Measurements from ENCODE around the gene DDR2.

Gene DDR2

DNA sequence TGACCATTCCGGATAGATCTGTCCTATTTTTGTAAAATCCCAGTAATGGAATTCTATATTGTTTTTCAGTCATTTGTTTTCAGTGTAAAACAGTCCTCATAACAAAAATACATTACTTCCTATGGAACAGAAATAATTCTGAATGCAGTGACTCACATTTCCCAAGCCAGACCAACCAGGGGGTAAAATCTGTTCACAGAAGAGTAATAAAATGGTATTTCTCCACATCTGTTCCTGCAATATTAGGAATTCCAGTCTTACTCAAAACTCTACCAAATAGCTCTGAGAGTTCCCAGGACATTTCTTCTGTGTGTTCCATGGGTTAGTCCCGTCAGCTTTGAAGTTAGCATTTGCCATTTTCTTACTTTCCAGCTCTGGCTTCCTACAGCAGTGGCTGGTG lies 2.6 kb upstream of the DDR2 start:
- no peak for DNase-seq (ENCODE audit: low read depth in 3 of 3)

DNA sequence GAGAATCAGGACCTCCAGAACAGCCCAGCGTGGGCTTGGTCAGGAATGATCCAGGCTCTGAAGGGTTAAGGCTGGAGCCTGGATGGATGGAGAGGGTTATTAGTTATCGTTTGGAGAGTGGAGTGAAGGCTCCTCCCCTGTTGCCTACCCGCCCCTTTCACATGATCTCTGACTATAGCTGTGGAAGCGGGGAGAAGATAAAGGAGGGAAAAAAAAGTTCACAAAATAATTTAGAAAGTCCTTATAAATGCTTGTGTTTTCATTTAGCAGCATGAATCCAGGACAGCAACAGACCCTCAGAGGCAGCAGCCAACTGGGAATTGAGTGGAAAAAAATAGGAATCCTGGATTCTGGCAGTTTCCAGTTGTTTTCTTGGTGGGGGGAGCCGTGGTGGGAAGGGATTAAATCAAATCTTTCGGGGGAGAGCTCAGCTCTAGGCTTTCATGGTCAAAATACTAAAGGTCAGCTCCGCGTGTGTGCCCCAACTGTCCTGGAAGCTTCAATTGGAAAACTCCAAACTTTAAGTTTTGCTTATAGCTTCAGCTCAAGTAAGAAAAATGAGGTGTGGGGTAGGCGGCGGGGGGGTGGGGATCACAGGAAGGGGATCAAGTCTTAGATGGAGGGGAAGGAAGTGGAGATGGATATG lies 595 bp upstream of the DDR2 start:
- no peak for DNase-seq (ENCODE audit: low read depth in 3 of 3)

DNA sequence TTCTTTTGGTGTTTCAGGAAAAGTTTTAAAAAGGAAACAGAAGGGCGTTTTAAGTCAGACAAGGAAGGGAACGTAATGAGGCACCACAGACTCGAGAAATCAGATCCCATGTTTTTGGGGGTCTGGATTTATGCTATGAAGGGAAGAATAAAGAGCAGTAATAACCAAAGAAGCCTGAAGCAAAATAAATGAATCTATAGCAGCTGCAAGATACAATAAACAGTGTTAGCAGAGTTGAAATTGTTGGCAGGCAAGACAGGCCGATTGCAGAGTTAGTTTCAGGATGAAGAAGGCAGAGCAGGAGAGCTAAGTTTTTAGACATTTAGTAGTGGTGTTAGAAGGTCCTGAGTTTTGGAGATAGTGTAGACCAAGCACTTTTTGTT lies 425 bp downstream of the DDR2 start:
- DNase-seq (ENCODE audit: low read depth in 3 of 3) = no peak

DNA sequence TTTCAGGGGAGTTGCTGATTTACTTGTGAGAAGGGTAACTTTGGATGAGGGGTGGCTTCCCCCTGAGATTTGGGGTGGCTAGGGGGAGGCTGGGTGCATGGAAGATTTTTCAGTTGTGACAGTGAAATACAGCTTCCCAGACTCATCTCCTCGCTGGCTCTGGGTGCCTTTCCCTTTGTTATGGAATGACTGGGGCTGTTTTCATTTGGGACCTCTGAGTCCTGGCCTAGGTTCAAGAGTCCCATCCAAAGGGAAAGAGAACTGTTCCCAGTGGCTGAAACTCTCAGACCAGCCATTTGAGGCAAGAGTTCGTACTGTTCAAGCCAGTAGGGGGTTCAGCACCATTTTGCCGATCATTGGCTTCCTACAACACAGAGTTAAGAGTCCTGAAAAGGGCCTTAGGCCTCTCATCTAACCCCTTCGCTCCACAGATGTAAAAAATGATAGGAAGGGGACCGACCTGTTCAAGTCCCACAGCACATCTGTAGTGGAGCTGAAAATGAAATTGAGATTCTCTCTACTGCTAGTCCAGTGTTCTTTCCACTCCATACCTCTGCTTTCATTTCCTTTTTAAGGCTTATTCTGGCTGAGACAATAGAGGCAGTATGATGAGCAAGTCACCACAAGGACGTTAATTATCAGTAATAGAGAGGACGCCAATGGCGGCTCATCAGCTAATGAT lies 958 bp downstream of the DDR2 start:
- no peak for DNase-seq (ENCODE audit: low read depth in 3 of 3)

DNA sequence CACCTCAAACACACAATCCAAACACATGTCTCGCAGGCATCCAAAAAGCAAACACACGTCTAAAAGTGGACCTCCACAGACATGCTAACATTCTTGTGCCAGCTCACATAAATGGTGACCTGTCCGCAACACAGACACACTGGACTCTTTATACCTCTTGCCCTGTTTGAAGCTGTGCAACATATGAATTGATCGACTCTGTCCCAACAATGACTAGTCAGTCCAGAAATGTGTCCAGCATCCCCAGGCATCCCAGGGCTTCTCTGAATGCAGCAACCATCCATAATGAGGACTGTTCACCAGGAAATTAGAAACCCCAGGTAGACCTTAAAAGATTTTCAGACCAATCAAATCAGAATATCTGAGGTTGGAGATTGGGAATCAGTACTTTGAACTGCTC lies 3.2 kb downstream of the DDR2 start:
- no peak for DNase-seq (ENCODE audit: low read depth in 3 of 3)

DNA sequence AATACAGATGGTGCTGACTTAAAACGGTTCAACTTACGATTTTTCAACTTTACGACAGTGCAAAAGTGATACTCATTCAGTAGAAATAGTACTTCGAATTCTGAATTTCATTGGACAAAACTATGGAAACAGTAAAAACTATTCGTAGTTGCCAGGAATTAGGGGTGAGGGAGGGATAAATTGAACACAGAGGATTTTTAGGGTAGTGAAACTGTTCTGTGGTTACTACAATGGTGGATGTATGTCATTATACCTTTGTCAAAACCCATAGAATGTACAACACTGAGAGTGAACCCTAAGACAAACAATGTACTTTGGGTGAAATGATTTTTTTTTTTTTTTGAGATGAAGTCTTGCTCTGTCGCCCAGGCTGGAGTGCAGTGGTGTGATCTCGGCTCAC lies 7.5 kb downstream of the DDR2 start:
- DNase-seq (ENCODE audit: low read depth in 3 of 3) = no peak

GRCh38 chr1:162641114-162641513 lies 8.8 kb downstream of the DDR2 start:
- DNase-seq (ENCODE audit: low read depth in 3 of 3) = no peak

GRCh38 chr1:162644986-162645314 lies 12.7 kb downstream of the DDR2 start:
- DNase-seq (ENCODE audit: low read depth in 3 of 3) = no peak

GRCh38 chr1:162645666-162646065 lies 13.4 kb downstream of the DDR2 start:
- DNase-seq (ENCODE audit: low read depth in 3 of 3) = no peak

- DNase-seq (ENCODE audit: low read depth in 3 of 3) = no peak
These were observed 17.3 kb downstream of the DDR2 start for GRCh38 chr1:162649583-162649982.

GRCh38 chr1:162654915-162655620 lies 22.8 kb downstream of the DDR2 start:
- no peak for DNase-seq (ENCODE audit: low read depth in 3 of 3)

- DNase-seq (ENCODE audit: low read depth in 3 of 3) = no peak
These were observed 24.0 kb downstream of the DDR2 start for GRCh38 chr1:162656266-162656665.

GRCh38 chr1:162660574-162660973 lies 28.3 kb downstream of the DDR2 start:
- no peak for DNase-seq (ENCODE audit: low read depth in 3 of 3)

- no peak for DNase-seq (ENCODE audit: low read depth in 3 of 3)
These were observed 29.1 kb downstream of the DDR2 start for GRCh38 chr1:162661336-162661735.

DNA sequence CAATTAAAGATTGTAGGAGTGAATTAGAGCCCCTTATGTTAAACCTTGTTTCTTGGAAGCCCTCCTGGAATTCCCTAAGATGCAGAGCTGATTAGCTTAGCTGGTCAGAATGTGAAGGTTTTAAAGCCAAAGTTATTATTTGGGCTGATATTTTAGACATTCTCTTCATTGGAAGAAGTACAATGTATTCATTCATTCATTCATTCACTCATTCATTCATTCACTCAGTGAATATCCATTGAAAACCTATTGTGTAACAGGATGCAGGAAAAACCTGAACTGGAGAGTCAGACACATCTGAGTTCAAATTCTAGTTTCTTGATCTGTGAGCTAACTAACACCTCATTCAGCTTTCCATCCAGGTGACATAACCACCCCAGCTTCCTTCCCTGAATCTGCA lies 29.7 kb downstream of the DDR2 start:
- no peak for DNase-seq (ENCODE audit: low read depth in 3 of 3)

GRCh38 chr1:162663086-162663485 lies 30.8 kb downstream of the DDR2 start:
- DNase-seq (ENCODE audit: low read depth in 3 of 3) = no peak

DNA sequence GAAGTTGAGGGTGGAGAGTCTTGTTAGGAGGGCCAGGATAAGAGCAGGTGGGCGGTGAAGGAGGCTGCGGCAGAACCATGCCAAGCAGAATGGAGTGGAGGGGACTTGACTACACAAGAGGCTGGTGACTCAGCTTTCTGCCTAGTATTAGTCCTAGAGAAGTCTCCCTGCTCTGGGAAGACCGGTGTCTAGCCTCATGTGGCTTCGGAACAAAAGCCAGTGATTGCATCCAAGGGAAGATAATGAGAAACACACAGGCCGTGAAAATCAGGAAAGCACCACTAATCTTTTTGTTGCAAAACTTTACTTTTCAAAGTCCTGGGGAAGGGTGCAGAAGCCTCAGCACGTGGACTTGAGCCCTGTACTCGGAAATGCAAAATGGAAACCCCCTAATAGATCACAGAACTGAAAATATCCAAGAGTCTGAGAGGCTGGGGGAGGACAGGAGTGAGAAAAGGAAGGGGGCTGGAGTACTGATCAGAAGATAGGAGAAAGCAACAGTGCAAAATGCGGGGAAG lies 31.4 kb downstream of the DDR2 start:
- DNase-seq (ENCODE audit: low read depth in 3 of 3) = no peak

GRCh38 chr1:162666006-162666645 lies 33.9 kb downstream of the DDR2 start:
- DNase-seq (ENCODE audit: low read depth in 3 of 3) = no peak

GRCh38 chr1:162667381-162668080 lies 35.3 kb downstream of the DDR2 start:
- no peak for DNase-seq (ENCODE audit: low read depth in 3 of 3)

DNA sequence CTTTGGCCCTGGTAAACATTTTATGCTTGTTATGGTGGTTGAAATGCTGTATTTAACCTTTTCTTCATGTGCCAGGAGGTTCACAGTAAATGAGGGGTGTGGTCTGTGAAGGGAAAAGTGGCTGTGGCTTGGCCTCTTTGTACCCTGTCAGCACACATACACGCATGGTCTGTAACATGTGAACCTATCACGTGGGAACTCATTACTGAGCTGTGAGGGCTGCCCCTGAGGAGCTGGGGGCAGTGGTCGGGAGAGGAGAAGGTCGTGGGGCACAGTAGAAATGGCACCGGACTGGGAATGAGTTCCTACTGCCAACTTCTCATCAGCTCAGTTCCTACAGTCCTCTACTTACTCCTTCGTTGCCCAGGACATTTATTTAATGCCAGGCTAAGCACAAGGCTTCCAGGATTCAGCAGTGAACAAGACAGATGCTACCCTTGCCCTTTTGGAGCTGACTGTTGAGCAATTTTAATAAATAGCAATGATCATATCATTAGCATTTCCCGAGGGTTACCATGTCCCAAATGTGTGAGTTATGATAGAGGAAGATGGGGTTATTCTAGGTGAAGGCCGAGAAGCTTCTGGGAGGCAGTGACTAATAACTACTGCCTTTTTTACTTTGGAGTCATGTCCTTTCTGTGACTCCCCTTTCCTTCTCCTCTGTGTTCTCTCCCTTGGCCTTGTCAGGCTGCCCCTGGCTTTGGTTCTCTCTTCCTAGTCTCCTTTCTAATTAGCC lies 38.8 kb downstream of the DDR2 start:
- DNase-seq (ENCODE audit: low read depth in 3 of 3) = no peak

DNA sequence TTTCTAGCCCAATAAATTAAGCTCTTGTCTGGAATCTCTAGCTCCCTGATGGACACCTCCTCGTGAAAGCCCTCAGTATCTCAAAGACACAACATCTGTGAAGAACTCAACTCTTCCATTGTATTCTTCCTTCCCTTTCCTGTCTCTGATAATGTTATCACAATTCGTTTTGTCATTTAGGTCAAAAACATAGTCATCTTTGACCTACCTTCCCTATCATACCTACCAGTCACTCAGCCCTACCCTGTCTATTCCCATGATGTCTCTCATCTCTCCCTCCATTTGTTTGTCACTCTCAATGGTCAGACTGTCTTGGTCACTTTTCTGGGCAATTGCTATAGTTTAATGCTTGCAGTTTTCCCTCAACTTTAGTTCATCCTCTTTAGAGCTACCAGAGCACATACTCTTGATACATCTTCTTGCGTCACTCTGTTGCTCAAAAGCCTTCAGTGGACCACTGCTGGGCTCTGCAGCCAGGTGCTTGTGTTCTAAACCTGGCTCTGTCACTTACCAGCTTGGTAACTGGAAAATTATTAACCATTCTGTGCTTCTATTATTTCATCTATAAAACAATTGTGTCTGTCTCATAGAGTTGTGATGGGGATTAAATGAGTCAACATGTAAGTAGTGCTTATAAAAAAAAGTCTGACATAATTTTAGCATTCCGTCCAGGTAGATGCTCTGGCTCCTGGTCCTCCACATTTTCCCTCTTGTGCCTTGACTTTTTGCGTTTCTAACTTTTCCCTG lies 39.6 kb downstream of the DDR2 start:
- no peak for DNase-seq (ENCODE audit: low read depth in 3 of 3)
